ENCODE measurements around the gene HMGCS1. TPM values are rescaled to one million over a fixed set of nuclear protein-coding genes. Genes with fewer than 3 reads are reported as not detected.

Gene HMGCS1
- total and polyA plus RNA-seq, 2 of the 8 experiments (the other 6 are each of a cell fraction or from before 2014, with no cell fraction given) = 63.6 to 236 TPM

GRCh38 chr5:43281840-43282658, 31.2 kb downstream of the HMGCS1 start:
- no peaks in the 10 kb centered on the region for H3K23me2 ChIP-seq (ENCODE audit: low read depth, low read length)
- no peaks in the 10 kb centered on the region for H3K79me1 ChIP-seq (ENCODE audit: low read depth, low read length)
- H3K27me3 ChIP-seq (replicated peaks in 1 of 4; ENCODE audit: control insufficient read depth in 3 of 4, extremely low read depth in 1 of 4, insufficient read depth in 3 of 4, low read length in 3 of 4) = no peaks in the 10 kb centered on the region
- no peaks in the 10 kb centered on the region for H3K79me2 ChIP-seq (ENCODE audit: control insufficient read depth in 1 of 2, insufficient read depth in 2 of 2, low read length in 2 of 2)
- H2BK20ac ChIP-seq (ENCODE audit: low read length) = no peak overlapping the region
- H4K8ac ChIP-seq (ENCODE audit: extremely low read depth, insufficient read depth, low read length) = no peak overlapping the region
- WGBS, 2 experiments (ENCODE audit: extremely low coverage in 1 of 2, insufficient coverage in 1 of 2, insufficient read length in 1 of 2, insufficient replicate concordance in 2 of 2, low coverage in 1 of 2, low lambda C conversion rate in 2 of 2, missing lambda C conversion rate in 1 of 2) = 86% methylated on average over 7 of the region's 7 CpGs; no CpG with 5 or more reads in 1 of the 2 experiments
- H2BK5ac ChIP-seq (ENCODE audit: low read depth, low read length) = no peak overlapping the region
- no peak overlapping the region for H2BK12ac ChIP-seq (ENCODE audit: low read depth, low read length)
- no peak overlapping the region for H3K27ac ChIP-seq (ENCODE audit: low read depth, low read length)
- no peak overlapping the region for H2AK5ac ChIP-seq (ENCODE audit: low read depth, low read length)
- no peak overlapping the region for H2AFZ ChIP-seq (ENCODE audit: low read length)
- H3K18ac ChIP-seq (ENCODE audit: extremely low read depth, low read length) = no peak overlapping the region
- H3K23ac ChIP-seq (ENCODE audit: insufficient read length) = no peak overlapping the region
- CTCF ChIA-PET (ENCODE audit: partially characterized antibody) = interaction anchor here (1.1 to 2.4 kb wide), 3 partner anchors 11 to 202 kb away, joined by 3 to 6 read pairs (median 5); partner anchors contain the start of gene TMEM267
- no peak overlapping the region for H4K5ac ChIP-seq (ENCODE audit: insufficient read length, low read depth, low read length)
- H3K4me3 ChIP-seq (ENCODE audit: extremely low read depth in 1 of 4, insufficient read depth in 2 of 4, low read depth in 3 of 4, low read length in 4 of 4) = no peak overlapping the region
- no peak overlapping the region for H3K4me2 ChIP-seq (ENCODE audit: insufficient read depth in 1 of 2, low read depth in 2 of 2, low read length in 2 of 2)
- no peak for FAIRE-seq
- no peak overlapping the region for H3K56ac ChIP-seq (replicated peaks; ENCODE audit: insufficient read length, low read depth, low read length)
- POLR2A ChIA-PET (ENCODE audit: partially characterized antibody) = no interaction called here
- peaks cover 0 to 2% of the 10 kb centered on the region in 2 experiments for H4K20me1 ChIP-seq (replicated peaks in 1 of 2; ENCODE audit: control insufficient read depth in 1 of 2, insufficient read depth in 2 of 2, low read length in 2 of 2)
- TF ChIP-seq RNF2 (IDR thresholded peaks at IDR 0.05; ENCODE audit: borderline replicate concordance, low read depth, low read length, missing control alignments, poor library complexity, severe bottlenecking) (no peak), TEAD4 (IDR thresholded peaks at IDR 0.05; ENCODE audit: low read depth, low read length) (no peak), RAD21 (IDR thresholded peaks at IDR 0.05 in 1 of 2, conservative IDR thresholded peaks at IDR 0.05 in 1 of 2; ENCODE audit: low read depth in 2 of 2, low read length in 2 of 2) (no peak)
- H3K9me3 ChIP-seq (ENCODE audit: insufficient read depth in 2 of 2, low read depth in 1 of 2, low read length in 1 of 2) = no peaks in the 10 kb centered on the region
- no peak overlapping the region for H4K91ac ChIP-seq (replicated peaks; ENCODE audit: insufficient read length, low read length)
- H3K9ac ChIP-seq (replicated peaks in 1 of 4; ENCODE audit: extremely low read depth in 1 of 4, low read depth in 3 of 4, low read length in 3 of 4) = no peak overlapping the region
- DNase-seq (ENCODE audit: low read depth in 1 of 2, low spot score in 2 of 2) = no peak
- peaks cover 0 to 4% (median under 1%) of the 10 kb centered on the region in 4 experiments; a peak in 3 of 8 replicates for H3K36me3 ChIP-seq (ENCODE audit: control insufficient read depth in 2 of 4, insufficient read depth in 4 of 4, low read length in 3 of 4)
- H3K4me1 ChIP-seq (replicated peaks in 1 of 4; ENCODE audit: control insufficient read depth in 3 of 4, insufficient read depth in 4 of 4, low read length in 3 of 4) = no peaks in the 10 kb centered on the region
- no peak overlapping the region for H2BK15ac ChIP-seq (ENCODE audit: low read length)
- no peak overlapping the region for H3K14ac ChIP-seq (ENCODE audit: insufficient read length)
- H3K4ac ChIP-seq (replicated peaks; ENCODE audit: insufficient read length, low read depth, low read length) = no peak overlapping the region
- no peak overlapping the region for H2BK120ac ChIP-seq (replicated peaks; ENCODE audit: low read depth, low read length)

Data from H1 (cell line).